Measurements from ENCODE around the gene PEAK3.

The PEAK3 gene

GRCh38 chr19:2306281-2306806 lies 24.4 kb upstream of the PEAK3 start:
- no peak for DNase-seq (ENCODE audit: low spot score)
- no peak for TF ChIP-seq CTCF (IDR thresholded peaks at IDR 0.05; ENCODE audit: extremely low read depth, missing control alignments)

GRCh38 chr19:2305452-2306280 lies 23.7 kb upstream of the PEAK3 start:
- no peak for TF ChIP-seq CTCF (IDR thresholded peaks at IDR 0.05; ENCODE audit: extremely low read depth, missing control alignments)

GRCh38 chr19:2303211-2303798 lies 21.3 kb upstream of the PEAK3 start:
- no peak for TF ChIP-seq CTCF (IDR thresholded peaks at IDR 0.05; ENCODE audit: extremely low read depth, missing control alignments)

More at GRCh38 chr19:2305452-2306280, 23.7 kb upstream of the PEAK3 start:
- no peak for DNase-seq (ENCODE audit: low spot score)

GRCh38 chr19:2302319-2303210 lies 20.6 kb upstream of the PEAK3 start:
- peak; percentile 58 for DNase-seq (ENCODE audit: low spot score)
- TF ChIP-seq CTCF (IDR thresholded peaks at IDR 0.05; ENCODE audit: extremely low read depth, missing control alignments): no peak

More at GRCh38 chr19:2303211-2303798, 21.3 kb upstream of the PEAK3 start:
- no peak for DNase-seq (ENCODE audit: low spot score)

- DNase-seq (ENCODE audit: low spot score): no peak
- no peak for TF ChIP-seq CTCF (IDR thresholded peaks at IDR 0.05; ENCODE audit: extremely low read depth, missing control alignments)
Observed at GRCh38 chr19:2300533-2300932, 18.6 kb upstream of the PEAK3 start.

GRCh38 chr19:2296141-2296540 lies 14.2 kb upstream of the PEAK3 start:
- TF ChIP-seq CTCF (IDR thresholded peaks at IDR 0.05; ENCODE audit: extremely low read depth, missing control alignments): no peak
- no peak for DNase-seq (ENCODE audit: low spot score)
